HG02763 (cell line): ENCODE results near the gene YJEFN3.

Source experiments
- ATAC-seq: cut with Tn5 transposase; IDR thresholded peaks from one replicate; pipeline ENCODE4 v1.9.1; 2021; ENCODE audit warnings: mild to moderate bottlenecking, moderate library complexity; ENCODE audit not compliant: unreplicated experiment

YJEFN3 gene

GRCh38 chr19:19528721-19529490 is at the start of gene YJEFN3:
Gene YJEFN3 (plus strand): TSS chr19:19528911. CDS start chr19:19528933, 22 bp downstream.
- ATAC-seq = no peak

- ATAC-seq = no peak
Observed at GRCh38 chr19:19480688-19481087, 48.0 kb upstream of the YJEFN3 start.

GRCh38 chr19:19482809-19483596 is 45.7 kb upstream of the YJEFN3 start:
- no peak for ATAC-seq

GRCh38 chr19:19485161-19485997 is 43.3 kb upstream of the YJEFN3 start:
- ATAC-seq = no peak

GRCh38 chr19:19485998-19486290 is 42.8 kb upstream of the YJEFN3 start:
- no peak for ATAC-seq

GRCh38 chr19:19486343-19487076 is 42.2 kb upstream of the YJEFN3 start:
- no peak for ATAC-seq

- no peak for ATAC-seq
Observed at GRCh38 chr19:19487077-19487949, 41.4 kb upstream of the YJEFN3 start.

GRCh38 chr19:19487950-19488874 is 40.5 kb upstream of the YJEFN3 start:
- ATAC-seq = no peak

GRCh38 chr19:19488875-19489690 is 39.6 kb upstream of the YJEFN3 start:
- ATAC-seq = peak; percentile 46

GRCh38 chr19:19489804-19490204 is 38.9 kb upstream of the YJEFN3 start:
- ATAC-seq = no peak

GRCh38 chr19:19490214-19490968 is 38.3 kb upstream of the YJEFN3 start:
- no peak for ATAC-seq

- no peak for ATAC-seq
Observed at GRCh38 chr19:19491321-19492025, 37.2 kb upstream of the YJEFN3 start.

GRCh38 chr19:19492026-19492610 is 36.6 kb upstream of the YJEFN3 start:
- ATAC-seq = no peak

GRCh38 chr19:19493841-19494546 is 34.7 kb upstream of the YJEFN3 start:
- ATAC-seq = no peak
